HG02943 (cell line): ENCODE data around the gene CACNA1B.
"Not testable (repeated sequence)": the region's sequence is repeated elsewhere in the genome, so short reads cannot be mapped to it uniquely, and the experiment has no call there.

Experiments used
- ATAC-seq: cut with Tn5 transposase; IDR thresholded peaks from one replicate; pipeline ENCODE4 v1.9.1; 2021; ENCODE audit warnings: mild to moderate bottlenecking, low read depth, moderate library complexity; ENCODE audit not compliant: unreplicated experiment

CACNA1B gene

GRCh38 chr9:138009803-138010690 lies 132.5 kb downstream of the CACNA1B start:
- no peak for ATAC-seq

GRCh38 chr9:138010861-138011260 lies 133.3 kb downstream of the CACNA1B start:
- no peak for ATAC-seq

GRCh38 chr9:138011951-138012500 lies 134.4 kb downstream of the CACNA1B start:
- ATAC-seq, result no peak

- ATAC-seq, result no peak
These were observed 135.7 kb downstream of the CACNA1B start for GRCh38 chr9:138013273-138013672.

GRCh38 chr9:138013836-138014562 lies 136.4 kb downstream of the CACNA1B start:
- no peak for ATAC-seq

- ATAC-seq, result no peak
These were observed 137.0 kb downstream of the CACNA1B start for GRCh38 chr9:138014563-138014945.

GRCh38 chr9:138015021-138015829 lies 137.6 kb downstream of the CACNA1B start:
- ATAC-seq, result no peak

- ATAC-seq, result no peak
These were observed 139.0 kb downstream of the CACNA1B start for GRCh38 chr9:138016406-138017187.

GRCh38 chr9:138017200-138017599 lies 139.6 kb downstream of the CACNA1B start:
- ATAC-seq, result no peak

- ATAC-seq, result not testable (repeated sequence)
These were observed 141.9 kb downstream of the CACNA1B start for GRCh38 chr9:138019514-138019913.

GRCh38 chr9:138020120-138020794 lies 142.7 kb downstream of the CACNA1B start:
- ATAC-seq, result no peak

- ATAC-seq, result no peak
These were observed 143.2 kb downstream of the CACNA1B start for GRCh38 chr9:138020795-138021182.

- ATAC-seq, result no peak
These were observed 143.9 kb downstream of the CACNA1B start for GRCh38 chr9:138021251-138022056.

- no peak for ATAC-seq
These were observed 144.6 kb downstream of the CACNA1B start for GRCh38 chr9:138022121-138022741.

GRCh38 chr9:138022756-138023393 lies 145.3 kb downstream of the CACNA1B start:
- ATAC-seq, result no peak

- no peak for ATAC-seq
These were observed 146.0 kb downstream of the CACNA1B start for GRCh38 chr9:138023394-138024124.

- no peak for ATAC-seq
These were observed 146.5 kb downstream of the CACNA1B start for GRCh38 chr9:138024131-138024530.
